ENCODE data around the gene CHST14.

The CHST14 gene

GRCh38 chr15:40463886-40464545 lies 6.8 kb upstream of the CHST14 start:
- TF ChIP-seq, protein P1, sequence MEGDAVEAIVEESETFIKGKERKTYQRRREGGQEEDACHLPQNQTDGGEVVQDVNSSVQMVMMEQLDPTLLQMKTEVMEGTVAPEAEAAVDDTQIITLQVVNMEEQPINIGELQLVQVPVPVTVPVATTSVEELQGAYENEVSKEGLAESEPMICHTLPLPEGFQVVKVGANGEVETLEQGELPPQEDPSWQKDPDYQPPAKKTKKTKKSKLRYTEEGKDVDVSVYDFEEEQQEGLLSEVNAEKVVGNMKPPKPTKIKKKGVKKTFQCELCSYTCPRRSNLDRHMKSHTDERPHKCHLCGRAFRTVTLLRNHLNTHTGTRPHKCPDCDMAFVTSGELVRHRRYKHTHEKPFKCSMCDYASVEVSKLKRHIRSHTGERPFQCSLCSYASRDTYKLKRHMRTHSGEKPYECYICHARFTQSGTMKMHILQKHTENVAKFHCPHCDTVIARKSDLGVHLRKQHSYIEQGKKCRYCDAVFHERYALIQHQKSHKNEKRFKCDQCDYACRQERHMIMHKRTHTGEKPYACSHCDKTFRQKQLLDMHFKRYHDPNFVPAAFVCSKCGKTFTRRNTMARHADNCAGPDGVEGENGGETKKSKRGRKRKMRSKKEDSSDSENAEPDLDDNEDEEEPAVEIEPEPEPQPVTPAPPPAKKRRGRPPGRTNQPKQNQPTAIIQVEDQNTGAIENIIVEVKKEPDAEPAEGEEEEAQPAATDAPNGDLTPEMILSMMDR (IDR thresholded peaks at IDR 0.05; ENCODE audit: borderline replicate concordance, insufficient read depth, low read depth, low read length), result no peak

GRCh38 chr15:40464595-40465185 lies 6.1 kb upstream of the CHST14 start:
- TF ChIP-seq, protein P1 (IDR thresholded peaks at IDR 0.05; ENCODE audit: borderline replicate concordance, insufficient read depth, low read depth, low read length), result no peak
- H3K4me3 ChIP-seq (ENCODE audit: low read depth, low read length), result no peak overlapping the region

More at GRCh38 chr15:40463886-40464545, 6.8 kb upstream of the CHST14 start:
- H3K4me3 ChIP-seq (ENCODE audit: low read depth, low read length), result no peak overlapping the region

- TF ChIP-seq, protein P1 (IDR thresholded peaks at IDR 0.05; ENCODE audit: borderline replicate concordance, insufficient read depth, low read depth, low read length), result no peak
- no peak overlapping the region for H3K4me3 ChIP-seq (ENCODE audit: low read depth, low read length)
Observed at GRCh38 chr15:40465939-40466338, 4.8 kb upstream of the CHST14 start.

GRCh38 chr15:40466426-40467260 lies 4.1 kb upstream of the CHST14 start:
- TF ChIP-seq, protein P1 (IDR thresholded peaks at IDR 0.05; ENCODE audit: borderline replicate concordance, insufficient read depth, low read depth, low read length), result no peak
- H3K4me3 ChIP-seq (ENCODE audit: low read depth, low read length), result no peak overlapping the region

- TF ChIP-seq, protein P1 (IDR thresholded peaks at IDR 0.05; ENCODE audit: borderline replicate concordance, insufficient read depth, low read depth, low read length), result no peak
- H3K4me3 ChIP-seq (ENCODE audit: low read depth, low read length), result no peak overlapping the region
Observed at GRCh38 chr15:40467261-40467615, 3.5 kb upstream of the CHST14 start.

- TF ChIP-seq, protein P1 (IDR thresholded peaks at IDR 0.05; ENCODE audit: borderline replicate concordance, insufficient read depth, low read depth, low read length), result no peak
- H3K4me3 ChIP-seq (ENCODE audit: low read depth, low read length), result no peak overlapping the region
Observed at GRCh38 chr15:40468898-40469331, 1.9 kb upstream of the CHST14 start.

Measured in GM12875 (cell line).